Chondrocyte (in vitro differentiated cells): Measurements from ENCODE around the gene MEGF10. TPM values are rescaled to one million over a fixed set of nuclear protein-coding genes. Genes with fewer than 3 reads are reported as not detected.

Experiments used
- DNase-seq: peaks from one replicate; pipeline ENCODE4 v3.0.0; 2021; ENCODE audit warnings: mixed read lengths, low spot score
- H3K27ac Mint-ChIP-seq: one replicate; pipeline ENCODE4 v1.8.0; 2021; ENCODE audit warnings: mild to moderate bottlenecking, moderate library complexity, mixed read lengths; ENCODE audit not compliant: unreplicated experiment
- H3K27me3 Mint-ChIP-seq: 2 replicates; pipeline ENCODE4 v1.8.0; 2021; ENCODE audit warnings: low read depth, mixed read lengths
- H3K36me3 Mint-ChIP-seq: 2 replicates; pipeline ENCODE4 v1.8.0; 2021; ENCODE audit warnings: low read depth, mixed read lengths
- H3K4me1 Mint-ChIP-seq: 2 replicates; pipeline ENCODE4 v1.8.0; 2021; ENCODE audit warnings: low read depth, mild to moderate bottlenecking, mixed read lengths
- H3K4me3 Mint-ChIP-seq: one replicate; pipeline ENCODE4 v1.8.0; 2021; ENCODE audit warnings: mild to moderate bottlenecking, moderate library complexity, mixed read lengths; ENCODE audit not compliant: unreplicated experiment
- H3K9me3 Mint-ChIP-seq: 2 replicates; pipeline ENCODE4 v1.8.0; 2021; ENCODE audit warnings: low read depth, mixed read lengths
- CTCF ChIP-seq: fragments of 200-600 bp; sonication (generic); IDR thresholded peaks from 2 replicates; pipeline ENCODE4 v1.5.0; 2021; ENCODE audit warnings: antibody characterized with exemption, mild to moderate bottlenecking, moderate library complexity
- total RNA-seq: library from RNA; stranded (reverse); gene quantifications from 3 replicates; pipeline ENCODE4 v1.2.1, GENCODE V29; 2021

The MEGF10 gene
- total RNA-seq, 1 donor from 2014 or later, result 6.6 TPM

DNA sequence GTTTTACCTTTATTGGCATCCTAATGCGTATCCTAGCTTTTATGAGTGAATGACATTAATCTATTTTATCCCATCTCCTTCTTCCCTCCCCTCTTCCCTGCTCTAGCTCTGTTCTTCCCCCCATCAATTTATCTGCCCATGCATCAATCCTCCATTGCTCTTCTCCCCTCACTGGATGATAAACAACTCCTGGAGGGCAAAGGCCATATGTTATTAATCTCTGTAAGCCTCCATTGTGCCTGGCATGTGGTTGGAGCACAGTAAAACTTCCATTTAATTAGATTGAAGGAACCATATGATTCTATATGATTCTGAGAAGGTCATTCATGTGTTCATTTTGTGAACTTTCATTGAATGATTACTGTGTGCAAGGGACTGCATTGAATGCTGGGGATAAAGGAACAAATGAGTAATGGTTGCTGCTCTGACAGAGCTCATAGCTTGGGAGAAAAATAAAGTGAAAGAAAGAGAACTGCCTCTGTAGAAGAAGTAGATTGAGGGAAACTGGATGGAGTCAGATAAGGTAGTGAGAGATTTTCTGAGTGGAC lies 85.0 kb downstream of the MEGF10 start:
- Mint-ChIP-seq H3K27ac (no peak overlapping the region), H3K4me1 (peaks cover 22% of the 10 kb centered on the region), H3K27me3 (no peaks in the 10 kb centered on the region), H3K36me3 (no peaks in the 10 kb centered on the region), H3K9me3 (no peaks in the 10 kb centered on the region), H3K4me3 (no peak overlapping the region)
- TF ChIP-seq CTCF, result no peak
- DNase-seq, result no peak

- peaks cover 4% of the 10 kb centered on the region for H3K4me1 Mint-ChIP-seq
- H3K27me3 Mint-ChIP-seq, result no peaks in the 10 kb centered on the region
- DNase-seq, result no peak
- H3K36me3 Mint-ChIP-seq, result peaks cover 1% of the 10 kb centered on the region
- H3K9me3 Mint-ChIP-seq, result no peaks in the 10 kb centered on the region
- no peak for TF ChIP-seq CTCF
- no peak overlapping the region for H3K4me3 Mint-ChIP-seq
- no peak overlapping the region for H3K27ac Mint-ChIP-seq
Measured at GRCh38 chr5:127377651-127378050, 87.1 kb downstream of the MEGF10 start.

DNA sequence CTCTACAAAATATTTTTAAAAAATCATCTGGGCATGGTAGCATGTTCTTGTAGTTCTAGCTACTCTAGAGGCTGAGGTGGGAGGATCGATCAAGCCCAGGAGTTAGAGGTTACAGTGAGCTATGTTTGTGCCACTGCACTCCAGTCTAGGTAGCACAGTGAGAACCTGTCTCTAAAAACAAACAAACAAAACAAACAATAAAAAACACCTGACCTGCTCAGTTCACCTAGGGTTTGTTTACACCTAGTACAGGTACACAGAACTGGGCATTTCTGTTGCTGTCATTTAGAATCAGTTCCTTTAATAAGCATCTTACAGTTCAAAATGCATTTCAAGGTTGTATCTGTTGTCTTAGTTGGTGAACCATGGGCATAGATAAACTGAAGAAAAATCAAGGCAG lies 95.3 kb downstream of the MEGF10 start:
- H3K4me1 Mint-ChIP-seq, result peaks cover 28% of the 10 kb centered on the region
- no peak for TF ChIP-seq CTCF
- H3K9me3 Mint-ChIP-seq, result peaks cover 4% of the 10 kb centered on the region
- H3K4me3 Mint-ChIP-seq, result no peak overlapping the region
- peak overlapping the region; percentile 61 for H3K27ac Mint-ChIP-seq
- no peak for DNase-seq
- H3K36me3 Mint-ChIP-seq, result peaks cover 1% of the 10 kb centered on the region
- H3K27me3 Mint-ChIP-seq, result no peaks in the 10 kb centered on the region

GRCh38 chr5:127386557-127386956 lies 96.0 kb downstream of the MEGF10 start:
- Mint-ChIP-seq H3K36me3 (peaks cover 1% of the 10 kb centered on the region), H3K4me1 (peaks cover 28% of the 10 kb centered on the region), H3K27me3 (no peaks in the 10 kb centered on the region), H3K9me3 (peaks cover 4% of the 10 kb centered on the region), H3K27ac (peak overlapping the region; percentile 61), H3K4me3 (no peak overlapping the region)
- no peak for DNase-seq
- no peak for TF ChIP-seq CTCF

- H3K4me3 Mint-ChIP-seq, result no peak overlapping the region
- no peaks in the 10 kb centered on the region for H3K27me3 Mint-ChIP-seq
- H3K36me3 Mint-ChIP-seq, result no peaks in the 10 kb centered on the region
- DNase-seq, result no peak
- H3K9me3 Mint-ChIP-seq, result no peaks in the 10 kb centered on the region
- H3K27ac Mint-ChIP-seq, result no peak overlapping the region
- TF ChIP-seq CTCF, result no peak
- H3K4me1 Mint-ChIP-seq, result peaks cover 20% of the 10 kb centered on the region
Measured at GRCh38 chr5:127389601-127390000, 99.0 kb downstream of the MEGF10 start.
